ENCODE measurements around the gene HFM1.
"Not testable (repeated sequence)": the region's sequence is repeated elsewhere in the genome, so short reads cannot be mapped to it uniquely, and the experiment has no call there.

HFM1 gene, protein sequence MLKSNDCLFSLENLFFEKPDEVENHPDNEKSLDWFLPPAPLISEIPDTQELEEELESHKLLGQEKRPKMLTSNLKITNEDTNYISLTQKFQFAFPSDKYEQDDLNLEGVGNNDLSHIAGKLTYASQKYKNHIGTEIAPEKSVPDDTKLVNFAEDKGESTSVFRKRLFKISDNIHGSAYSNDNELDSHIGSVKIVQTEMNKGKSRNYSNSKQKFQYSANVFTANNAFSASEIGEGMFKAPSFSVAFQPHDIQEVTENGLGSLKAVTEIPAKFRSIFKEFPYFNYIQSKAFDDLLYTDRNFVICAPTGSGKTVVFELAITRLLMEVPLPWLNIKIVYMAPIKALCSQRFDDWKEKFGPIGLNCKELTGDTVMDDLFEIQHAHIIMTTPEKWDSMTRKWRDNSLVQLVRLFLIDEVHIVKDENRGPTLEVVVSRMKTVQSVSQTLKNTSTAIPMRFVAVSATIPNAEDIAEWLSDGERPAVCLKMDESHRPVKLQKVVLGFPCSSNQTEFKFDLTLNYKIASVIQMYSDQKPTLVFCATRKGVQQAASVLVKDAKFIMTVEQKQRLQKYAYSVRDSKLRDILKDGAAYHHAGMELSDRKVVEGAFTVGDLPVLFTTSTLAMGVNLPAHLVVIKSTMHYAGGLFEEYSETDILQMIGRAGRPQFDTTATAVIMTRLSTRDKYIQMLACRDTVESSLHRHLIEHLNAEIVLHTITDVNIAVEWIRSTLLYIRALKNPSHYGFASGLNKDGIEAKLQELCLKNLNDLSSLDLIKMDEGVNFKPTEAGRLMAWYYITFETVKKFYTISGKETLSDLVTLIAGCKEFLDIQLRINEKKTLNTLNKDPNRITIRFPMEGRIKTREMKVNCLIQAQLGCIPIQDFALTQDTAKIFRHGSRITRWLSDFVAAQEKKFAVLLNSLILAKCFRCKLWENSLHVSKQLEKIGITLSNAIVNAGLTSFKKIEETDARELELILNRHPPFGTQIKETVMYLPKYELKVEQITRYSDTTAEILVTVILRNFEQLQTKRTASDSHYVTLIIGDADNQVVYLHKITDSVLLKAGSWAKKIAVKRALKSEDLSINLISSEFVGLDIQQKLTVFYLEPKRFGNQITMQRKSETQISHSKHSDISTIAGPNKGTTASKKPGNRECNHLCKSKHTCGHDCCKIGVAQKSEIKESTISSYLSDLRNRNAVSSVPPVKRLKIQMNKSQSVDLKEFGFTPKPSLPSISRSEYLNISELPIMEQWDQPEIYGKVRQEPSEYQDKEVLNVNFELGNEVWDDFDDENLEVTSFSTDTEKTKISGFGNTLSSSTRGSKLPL (N-terminal part only)

DNA sequence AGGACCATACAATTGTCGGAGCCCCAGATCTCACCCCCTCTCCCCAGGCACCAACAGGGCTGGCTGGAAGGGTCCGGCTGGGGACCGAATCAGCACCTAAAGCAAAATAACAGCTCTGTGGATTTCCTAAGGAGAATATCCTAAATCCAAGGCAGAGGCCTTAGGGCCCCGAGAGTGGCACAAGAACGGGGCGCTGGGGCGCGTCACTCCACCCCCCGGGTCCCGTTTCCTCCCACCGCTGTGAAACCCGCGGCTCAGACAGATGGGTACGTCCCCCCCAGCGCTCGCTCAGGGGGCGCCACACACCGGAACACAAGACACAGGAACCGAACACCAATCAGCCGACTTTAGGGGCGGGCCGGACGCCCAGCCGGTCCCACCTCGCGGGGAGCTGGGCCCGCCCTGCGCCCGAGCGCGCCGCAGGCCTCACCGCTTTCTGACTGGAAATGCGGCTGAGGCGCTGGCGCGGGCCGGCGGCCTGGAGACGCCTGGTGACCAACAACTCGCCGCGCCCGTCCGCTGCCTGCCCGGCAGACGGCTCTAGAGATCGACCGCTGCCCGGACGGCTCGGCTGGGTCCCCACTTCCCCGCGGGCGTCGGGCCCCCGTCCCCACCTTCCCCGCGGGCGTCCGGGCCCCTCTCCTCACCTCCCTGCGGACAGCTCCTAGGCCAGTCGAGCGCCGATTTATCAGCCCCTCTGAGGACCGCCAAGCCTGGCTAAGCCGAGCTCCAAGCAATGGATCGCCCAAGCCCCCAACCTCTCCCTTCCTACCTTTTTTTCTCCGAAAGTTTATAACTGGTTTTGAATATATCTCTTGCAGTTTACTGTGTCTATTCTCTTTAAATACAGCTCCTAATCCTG lies at the start of gene HFM1:
Gene HFM1 (minus strand): TSS at position 687 of the 862 bp plus-strand sequence. CDS start 3,755 bp downstream, outside the sequence.
- ATAC-seq = peak; percentile 72 to 95

DNA sequence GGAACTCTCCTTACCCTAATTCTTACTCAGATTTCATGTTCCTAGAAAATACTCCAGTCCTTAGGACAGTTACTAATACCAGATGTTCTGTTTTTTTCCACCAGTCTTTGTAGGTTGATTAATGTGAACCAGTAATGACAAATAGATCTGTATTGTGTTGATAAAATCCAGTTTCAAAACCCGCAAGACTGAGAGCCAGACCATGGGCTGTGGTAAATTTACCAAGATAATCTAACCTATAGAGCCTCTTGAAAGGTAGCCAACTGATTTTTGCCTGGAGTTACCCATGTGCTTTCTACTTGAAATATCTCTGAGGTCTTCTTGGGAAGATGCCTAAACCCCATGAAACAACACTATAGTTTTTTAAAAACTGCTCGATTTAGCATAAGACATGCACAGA lies 49.5 kb upstream of the HFM1 start:
- no peak for ATAC-seq

DNA sequence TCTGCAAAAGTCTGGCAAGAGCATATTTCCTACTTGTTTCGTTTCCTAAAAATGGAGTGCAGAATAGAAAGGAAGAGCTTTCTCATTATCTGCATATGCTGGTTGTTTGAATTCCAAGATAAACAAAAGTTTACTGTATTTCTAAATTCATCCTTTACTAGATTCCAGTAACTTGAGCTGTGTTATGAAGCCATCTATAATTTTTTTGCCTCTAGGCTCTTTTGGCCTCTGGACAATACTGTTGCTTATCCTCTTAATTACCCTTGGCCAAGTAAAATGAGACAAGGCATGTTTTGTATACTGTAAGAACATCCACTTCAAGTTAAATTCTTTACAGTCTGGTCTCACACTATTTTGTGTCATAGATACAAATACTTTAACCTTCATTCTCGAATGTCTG lies 45.6 kb upstream of the HFM1 start:
- ATAC-seq = no peak

DNA sequence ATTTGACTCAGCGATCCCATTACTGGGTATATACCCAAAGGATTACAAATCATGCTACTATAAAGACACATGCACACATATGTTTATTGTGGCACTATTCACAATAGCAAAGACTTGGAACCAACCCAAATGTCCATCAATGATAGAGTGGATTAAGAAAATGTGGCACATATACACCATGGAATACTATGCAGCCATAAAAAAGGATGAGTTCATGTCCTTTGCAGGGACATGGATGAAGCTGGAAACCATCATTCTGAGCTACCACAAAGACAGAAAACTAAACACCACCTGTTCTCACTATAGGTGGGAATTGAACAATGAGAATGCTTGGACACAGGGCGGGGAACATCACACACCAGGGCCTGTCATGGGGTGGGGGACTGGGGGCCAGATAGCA lies 43.1 kb upstream of the HFM1 start:
- not testable (repeated sequence) for ATAC-seq

DNA sequence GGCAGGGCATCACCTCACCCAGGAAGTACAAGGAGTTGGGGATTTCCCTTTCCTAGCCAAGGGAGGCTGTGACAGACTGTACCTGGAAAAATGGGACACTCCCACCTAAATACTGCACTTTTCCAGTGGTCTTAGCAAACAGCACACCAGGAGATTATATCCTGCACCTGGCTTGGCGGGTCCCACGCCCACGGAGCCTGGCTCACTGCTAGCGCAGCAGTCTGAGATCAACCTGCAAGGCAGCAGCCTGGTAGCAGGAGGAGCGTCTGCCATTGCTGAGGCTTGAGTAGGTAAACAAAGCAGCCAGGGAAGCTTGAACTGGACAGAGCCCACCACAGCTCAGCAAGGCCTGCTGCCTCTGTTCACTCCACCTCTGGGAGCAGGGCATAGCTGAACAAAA lies 37.3 kb upstream of the HFM1 start:
- ATAC-seq = not testable (repeated sequence)

DNA sequence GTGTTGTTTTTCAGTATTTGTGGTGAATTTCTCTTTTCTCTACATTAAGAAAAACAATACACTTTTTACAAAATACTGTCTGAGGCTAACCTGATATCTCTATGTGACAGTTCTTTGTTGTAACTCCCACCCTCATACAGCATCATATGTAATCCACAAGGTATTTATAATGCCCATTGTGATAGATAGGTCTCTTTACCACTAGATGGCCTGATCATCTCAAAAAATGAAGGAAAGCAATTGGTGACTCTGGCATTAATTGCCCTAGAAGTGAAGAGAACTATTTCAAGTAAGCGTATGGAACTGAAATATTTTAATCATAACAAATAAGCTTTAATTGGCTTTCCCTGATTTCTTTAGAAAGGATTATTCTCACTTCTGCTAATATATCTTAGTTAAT lies 36.2 kb upstream of the HFM1 start:
- ATAC-seq = no peak

DNA sequence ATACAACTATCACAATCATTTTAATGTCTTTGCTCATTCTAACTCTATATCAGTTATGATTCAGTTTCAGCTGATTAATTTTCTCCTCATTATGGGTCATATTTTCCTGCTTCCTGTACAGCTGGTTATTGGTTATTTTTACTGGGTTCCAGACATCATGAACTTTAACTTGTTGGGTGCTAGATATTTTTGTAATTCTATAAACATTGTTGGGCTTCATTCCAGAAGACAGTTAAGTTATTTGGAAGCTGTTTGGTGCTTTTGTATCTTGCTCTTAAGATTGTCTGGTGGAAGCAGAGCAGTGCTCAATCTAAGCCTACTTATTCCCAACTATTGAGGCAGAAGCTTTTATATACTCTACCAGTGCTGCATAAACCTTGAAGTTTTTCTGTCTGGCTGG lies 34.4 kb upstream of the HFM1 start:
- peak in 1 of 2 donors; percentile 32 for ATAC-seq

DNA sequence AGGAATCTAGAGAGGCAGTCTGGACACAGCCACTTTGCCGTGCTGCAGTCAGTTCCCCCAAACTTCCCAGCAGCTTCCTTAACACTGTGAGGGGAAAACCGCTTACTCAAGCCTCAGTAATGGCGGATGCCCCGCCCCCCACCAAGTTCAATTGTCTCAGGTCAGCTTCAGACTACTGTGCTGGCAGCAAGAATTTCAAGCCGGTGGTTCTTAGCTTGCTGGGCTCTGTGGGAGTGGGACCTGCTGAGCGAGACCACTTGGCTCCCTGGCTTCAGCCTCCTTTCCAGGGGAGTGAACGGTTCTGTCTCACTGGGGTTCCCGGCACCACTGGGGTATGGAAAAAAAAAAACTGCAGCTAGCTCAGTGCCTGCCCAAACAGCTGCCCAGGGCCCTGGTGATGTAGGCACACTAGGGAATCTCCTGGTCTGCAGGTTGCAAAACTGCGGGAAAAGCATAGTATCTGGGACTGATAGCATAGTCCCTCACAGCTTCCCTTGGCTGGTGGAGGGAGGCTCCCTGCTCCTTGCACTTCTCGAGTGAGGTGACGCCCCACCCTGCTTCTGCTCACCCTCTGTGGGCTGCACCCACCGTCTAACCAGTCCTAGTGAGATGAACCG lies 23.7 kb upstream of the HFM1 start:
- no peak for ATAC-seq

DNA sequence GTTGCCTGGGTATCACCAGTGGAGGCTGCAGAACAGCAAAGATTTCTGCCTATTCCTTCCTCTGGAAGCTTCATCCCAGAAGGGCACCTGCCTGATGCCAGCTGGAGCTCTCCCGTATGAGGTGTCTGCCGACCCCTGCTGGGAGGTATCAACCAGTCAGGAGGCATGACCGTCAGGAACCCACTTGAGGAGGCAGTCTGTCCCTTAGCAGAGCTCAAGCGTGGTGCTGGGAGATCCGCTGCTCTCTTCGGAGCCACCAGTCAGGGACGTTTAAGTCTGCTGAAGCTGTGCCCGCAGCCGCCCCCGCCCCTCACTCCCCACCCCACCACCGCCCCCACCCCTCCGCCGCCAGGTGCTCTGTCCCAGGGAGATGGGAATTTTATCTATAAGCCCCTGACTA lies 23.1 kb upstream of the HFM1 start:
- no peak for ATAC-seq

DNA sequence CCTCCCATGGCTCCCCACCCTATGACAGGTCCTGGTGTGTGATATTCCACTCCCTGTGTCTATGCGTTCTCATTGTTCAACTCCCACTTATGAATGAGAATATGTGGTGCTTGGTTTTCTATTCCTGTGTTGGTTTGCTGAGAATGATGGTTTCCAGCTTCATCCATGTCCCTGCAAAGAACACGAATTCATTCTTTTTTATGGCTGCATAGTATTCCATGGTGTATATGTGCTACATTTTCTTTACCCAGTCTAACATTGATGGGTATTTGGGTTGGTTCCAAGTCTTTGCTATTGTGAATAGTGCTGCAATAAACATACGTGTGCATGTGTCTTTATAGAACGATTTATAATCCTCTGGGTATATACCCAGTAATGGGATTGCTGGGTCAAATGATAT lies 17.9 kb upstream of the HFM1 start:
- ATAC-seq = not testable (repeated sequence)

DNA sequence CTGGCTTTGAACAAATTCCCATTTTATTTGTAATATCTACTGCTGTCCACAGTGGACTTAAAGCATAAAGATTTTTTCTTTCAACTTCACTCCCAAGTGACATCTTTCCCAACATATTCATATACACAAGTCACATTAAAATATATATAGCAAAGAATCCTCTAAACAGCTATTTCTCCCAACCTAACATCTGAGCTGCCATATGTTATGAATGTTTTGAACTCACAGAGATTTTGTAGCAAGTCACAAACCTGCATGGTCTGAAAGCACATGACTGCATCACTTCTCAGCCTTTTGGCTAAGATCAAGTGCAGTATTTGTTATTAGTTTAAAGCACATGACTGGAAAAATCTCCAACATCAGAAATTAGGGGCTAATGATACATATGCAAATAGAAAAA lies 7.7 kb upstream of the HFM1 start:
- ATAC-seq = no peak

DNA sequence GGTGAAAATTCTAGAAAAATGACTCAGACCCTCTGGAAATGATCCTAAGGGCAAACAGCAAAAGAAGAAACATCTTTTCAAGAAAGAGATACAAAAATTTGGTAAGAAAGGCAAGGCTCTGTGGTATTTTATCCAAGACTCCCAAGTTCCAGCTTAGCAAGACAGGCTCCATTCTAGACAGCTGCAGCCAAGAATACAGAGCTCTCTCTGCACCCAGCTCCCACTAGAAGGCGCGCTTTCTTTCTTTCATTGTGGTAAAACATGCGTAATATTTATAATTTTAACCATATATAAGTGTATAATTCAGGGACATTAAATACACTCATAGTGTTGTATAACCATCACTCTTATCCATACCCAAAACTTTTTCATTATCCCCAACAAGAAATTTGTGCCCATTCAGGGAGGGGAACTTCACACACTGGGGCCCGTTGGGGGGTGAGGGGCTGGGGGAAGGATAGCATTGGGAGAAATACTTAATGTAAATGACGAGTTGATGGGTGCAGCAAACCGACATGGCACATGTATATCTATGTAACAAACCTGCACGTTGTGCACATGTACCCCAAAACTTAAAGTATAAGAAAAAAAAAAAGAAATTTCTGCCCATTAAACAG lies 2.2 kb upstream of the HFM1 start:
- ATAC-seq = no peak

DNA sequence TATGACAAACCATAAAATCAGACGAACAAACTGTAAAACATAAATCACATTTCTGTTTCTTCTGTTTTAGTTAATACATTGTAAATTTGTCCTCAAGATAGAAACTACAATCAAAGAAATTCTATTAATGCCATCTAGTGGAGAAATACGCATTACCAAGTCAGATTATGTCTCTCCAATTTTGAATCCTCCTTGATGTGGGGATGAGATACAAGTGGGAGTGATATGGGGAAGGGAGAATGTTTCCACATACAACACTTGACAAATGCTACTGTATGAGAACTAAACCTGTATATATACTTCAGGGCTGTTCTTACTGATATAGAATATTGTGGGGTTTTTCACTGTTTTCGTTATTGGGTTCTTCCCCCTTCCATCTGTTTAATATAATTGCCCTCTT lies 2.6 kb downstream of the HFM1 start:
- ATAC-seq = no peak

DNA sequence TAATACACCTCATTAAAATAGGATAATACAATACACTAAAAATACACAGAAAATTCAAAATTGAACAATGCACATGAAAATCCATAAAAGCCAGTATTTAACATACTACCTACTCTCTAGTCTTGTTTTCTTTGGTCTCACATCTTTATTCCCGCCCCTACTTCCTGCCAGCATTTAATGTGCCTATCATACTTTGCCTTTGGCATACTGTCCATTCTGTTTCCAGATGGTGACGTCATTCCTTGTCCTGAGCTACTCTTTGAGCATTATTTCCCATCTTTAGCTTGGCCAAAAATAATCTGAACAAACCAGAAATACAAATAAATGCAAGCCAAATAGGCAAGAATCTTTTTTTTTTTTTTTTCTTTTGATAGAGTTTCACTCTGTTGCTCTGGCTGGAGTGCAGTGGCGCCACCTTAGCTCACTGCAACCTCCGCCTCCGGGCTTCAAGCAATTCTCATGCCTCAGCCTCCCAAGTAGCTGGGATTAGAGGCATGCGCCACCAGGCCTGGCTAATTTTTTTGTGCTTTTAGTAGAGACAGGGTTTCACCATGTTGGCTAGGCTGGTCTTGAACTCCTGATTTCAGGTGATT lies 4.4 kb downstream of the HFM1 start:
- ATAC-seq = no peak

DNA sequence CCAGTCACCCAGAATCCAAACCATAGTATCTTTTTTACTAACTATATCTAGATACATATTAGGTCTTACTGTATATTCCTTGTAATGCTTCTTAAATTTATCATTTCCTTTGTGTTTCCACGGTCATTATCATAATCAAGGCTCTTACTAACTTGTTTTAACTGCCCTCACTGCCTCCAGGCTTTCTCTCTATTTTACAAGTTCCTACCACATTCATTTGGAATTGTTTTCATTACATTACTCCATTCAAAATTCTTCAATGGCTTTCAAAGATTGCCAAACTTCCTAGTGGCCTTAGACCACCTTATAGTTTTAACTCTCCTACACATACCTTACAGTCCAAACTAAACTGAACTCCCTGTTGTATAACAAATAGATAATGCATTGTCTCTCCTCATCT lies 6.3 kb downstream of the HFM1 start:
- no peak for ATAC-seq

DNA sequence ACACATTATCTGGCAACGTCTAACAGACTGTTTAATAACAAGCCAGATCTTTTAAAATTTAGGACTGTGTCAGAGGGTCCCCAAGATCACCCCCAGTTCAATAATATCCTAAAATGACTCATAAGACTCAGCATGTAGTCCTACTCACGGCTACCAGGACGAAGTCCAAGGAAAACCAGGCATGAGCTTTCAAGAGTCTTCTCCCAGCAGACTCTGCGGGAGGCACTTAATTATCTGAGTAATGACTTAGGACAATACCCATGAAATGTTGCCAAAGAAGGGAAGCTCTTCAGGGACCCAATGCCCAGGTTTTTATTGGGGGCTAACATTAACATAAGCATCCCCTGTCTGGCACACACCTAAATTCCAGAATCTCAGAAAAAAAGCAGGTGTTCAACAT lies 7.0 kb downstream of the HFM1 start:
- ATAC-seq = no peak

DNA sequence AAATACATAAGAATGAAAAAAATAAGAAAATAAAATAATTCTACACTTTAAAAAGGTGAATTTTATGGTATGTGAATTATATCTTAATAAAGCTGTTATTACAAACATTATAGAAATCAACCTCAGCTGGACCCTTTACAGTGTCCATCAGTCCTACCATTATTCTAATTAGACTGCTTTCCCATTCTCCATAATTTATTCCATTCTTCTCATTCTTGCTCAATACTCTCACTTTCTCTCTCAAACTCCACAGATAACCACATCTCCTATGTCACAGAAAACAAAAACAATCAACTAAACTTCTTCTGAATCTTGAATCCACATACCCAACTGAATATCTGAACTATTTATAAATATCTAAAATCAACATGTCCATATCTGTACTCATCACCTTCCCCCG lies 11.6 kb downstream of the HFM1 start:
- ATAC-seq = no peak

DNA sequence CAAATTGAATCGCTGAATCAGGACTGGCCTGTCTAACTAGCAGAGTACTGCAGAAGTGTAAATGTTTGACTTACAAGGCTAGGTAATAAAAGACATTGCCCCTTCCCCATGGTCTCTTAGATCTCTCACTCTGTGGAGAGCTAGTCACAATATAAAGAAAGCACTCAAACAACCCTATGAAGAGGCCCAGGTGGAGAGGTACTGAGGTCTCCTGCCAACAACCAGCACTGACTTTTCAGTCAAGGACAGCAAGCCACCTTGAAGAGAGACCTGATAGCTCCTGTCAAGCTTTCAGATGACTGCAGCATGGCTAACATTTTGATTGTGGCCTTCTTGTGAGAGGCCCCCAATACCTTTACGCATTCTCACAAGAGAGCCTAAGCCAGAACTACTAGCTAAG lies 18.5 kb downstream of the HFM1 start:
- ATAC-seq = no peak

DNA sequence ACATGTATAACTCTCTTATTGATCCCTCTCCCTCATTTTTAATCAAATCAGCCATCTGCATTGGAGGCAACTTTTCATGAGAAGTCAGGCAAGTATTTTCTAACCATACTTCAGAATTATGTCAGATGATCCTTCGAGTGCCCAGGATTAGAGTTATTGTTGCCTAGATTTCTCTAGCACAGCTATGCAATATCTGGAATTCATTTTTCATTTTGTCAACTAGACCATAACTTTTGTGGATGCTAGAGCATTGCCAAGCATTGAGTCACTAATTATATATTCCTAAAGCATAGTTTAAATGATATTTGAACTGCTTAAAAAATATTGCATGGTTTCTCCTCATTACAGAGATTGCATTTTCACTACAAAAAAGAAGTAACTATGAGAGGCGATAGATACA lies 21.2 kb downstream of the HFM1 start:
- no peak for ATAC-seq

DNA sequence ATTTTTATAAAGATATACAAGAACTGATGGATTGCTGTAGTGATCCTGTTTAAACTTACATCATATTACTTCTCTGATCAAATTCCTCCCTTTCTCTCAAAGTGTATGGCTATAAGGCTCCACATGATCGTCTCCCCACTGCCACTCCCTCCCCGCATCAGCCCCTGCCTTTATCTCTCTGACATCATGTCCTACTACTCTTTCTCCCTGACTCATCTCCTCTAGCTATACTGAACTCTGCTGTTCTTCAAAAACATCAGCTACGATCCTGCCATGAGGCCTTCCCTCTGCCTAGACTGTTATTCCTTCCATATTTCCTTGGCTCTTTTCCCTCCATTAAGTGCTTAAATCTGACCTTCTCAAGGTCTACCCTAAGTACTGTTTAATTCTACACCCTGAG lies 22.8 kb downstream of the HFM1 start:
- no peak for ATAC-seq

DNA sequence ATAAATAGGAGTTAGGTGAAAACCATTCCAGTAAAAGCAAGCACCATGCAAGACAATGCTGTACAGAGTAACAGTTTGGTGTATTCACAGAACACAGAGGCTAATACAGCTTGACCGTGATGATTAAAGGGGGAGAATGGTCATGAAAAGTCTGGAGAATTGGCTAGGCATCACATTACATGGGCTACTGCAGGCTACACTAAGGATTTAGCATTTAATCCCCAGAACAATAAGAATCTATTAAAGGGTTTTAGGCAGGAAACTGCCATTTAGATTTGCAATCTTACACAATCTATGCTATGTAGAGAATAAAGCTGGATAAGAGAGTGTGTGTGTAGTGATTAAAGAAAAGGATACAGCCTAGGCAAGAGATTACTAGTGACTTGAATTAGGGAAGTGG lies 30.6 kb downstream of the HFM1 start:
- ATAC-seq = no peak
